OCI-LY3 (cell line): ENCODE data around the gene NTN3.

Experiments used
- H2AFZ ChIP-seq: fragments of 200-600, 300-600 bp; shearing (Covaris generic); 2 replicates; pipeline ENCODE4 v1.6.0; 2014; ENCODE audit warnings: antibody characterized with exemption, low read depth, low read length
- H3K27ac ChIP-seq: fragments of 200-600, 300-600 bp; sonication (generic); 2 replicates; pipeline ENCODE4 v1.5.1; 2014; ENCODE audit warnings: mild to moderate bottlenecking, low read length, moderate library complexity, mixed read lengths
- H3K27me3 ChIP-seq: fragments of 200-600, 300-600 bp; sonication (generic); 2 replicates; pipeline ENCODE4 v1.6.1; 2014; ENCODE audit warnings: low read depth, low read length, mixed read lengths
- H3K36me3 ChIP-seq: fragments of 200-600, 300-600 bp; sonication (generic); replicated peaks from 2 replicates; pipeline ENCODE3; 2014; ENCODE audit warnings: low read depth, low read length, mixed read lengths
- H3K4me1 ChIP-seq: fragments of 300-600, 200-600 bp; sonication (generic); 2 replicates; pipeline ENCODE4 v1.6.1; 2014; ENCODE audit warnings: low read length, mixed read lengths
- H3K4me2 ChIP-seq: fragments of 200-600, 300-600 bp; sonication (generic); 2 replicates; pipeline ENCODE4 v1.6.1; 2014; ENCODE audit warnings: low read length, mixed read lengths
- H3K4me3 ChIP-seq: fragments of 300-600, 200-600 bp; sonication (generic); 2 replicates; pipeline ENCODE4 v1.5.1; 2014; ENCODE audit warnings: antibody characterized with exemption, mild to moderate bottlenecking, low read length, moderate library complexity
- H3K79me2 ChIP-seq: fragments of 300-600, 200-600 bp; shearing (Covaris generic); 2 replicates; pipeline ENCODE4 v1.6.1; 2014; ENCODE audit warnings: mild to moderate bottlenecking, low read length, mixed read lengths
- H3K9ac ChIP-seq: fragments of 300-600, 200-600 bp; shearing (Covaris generic); 2 replicates; pipeline ENCODE4 v1.6.0; 2014; ENCODE audit warnings: mild to moderate bottlenecking, low read length, moderate library complexity
- H3K9me3 ChIP-seq: fragments of 200-600, 300-600 bp; shearing (Covaris generic); 2 replicates; pipeline ENCODE4 v1.6.1; 2014; ENCODE audit warnings: low read length, mixed read lengths; ENCODE audit not compliant: insufficient read depth
- H4K20me1 ChIP-seq: fragments of 200-600, 300-600 bp; sonication (generic); 2 replicates; pipeline ENCODE4 v1.6.1; 2016; ENCODE audit warnings: low read length, mixed read lengths; ENCODE audit not compliant: insufficient read depth
- EZH2phosphoT487 ChIP-seq: fragments of 200-600 bp; shearing (Covaris generic); IDR thresholded peaks from 2 replicates; pipeline ENCODE4 v1.6.1; 2018; ENCODE audit warnings: antibody characterized with exemption, mixed run types, low read depth
- TF ChIP-seq, protein P1 (sequence below): fragments of 200-600, 300-600 bp; sonication (generic); IDR thresholded peaks from 2 replicates; pipeline ENCODE4 v1.5.1; 2014; ENCODE audit warnings: antibody characterized with exemption, low read length, low read depth

Gene NTN3

DNA sequence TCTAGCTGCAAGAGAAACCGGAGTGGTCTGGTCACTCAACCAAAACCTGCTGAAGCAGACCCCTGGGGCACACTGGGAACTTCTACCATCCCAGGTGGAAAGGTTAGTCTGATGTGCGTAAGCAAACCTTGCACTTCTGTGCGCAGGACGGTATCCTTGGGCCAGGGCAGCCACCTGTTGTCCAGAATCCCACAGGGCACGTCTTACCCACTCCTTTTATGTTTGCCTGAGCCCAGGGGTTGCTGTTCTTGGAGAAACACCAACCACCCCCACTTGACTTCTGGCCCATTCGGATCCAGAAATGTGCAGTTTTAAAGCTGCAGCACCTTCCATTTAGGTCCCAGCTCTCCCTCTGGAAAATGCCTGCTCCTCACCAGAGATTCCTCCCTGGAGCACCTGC lies 22.5 kb downstream of the NTN3 start:
- Histone ChIP-seq H3K4me2 (no peak overlapping the region), H3K36me3 (no peaks in the 10 kb centered on the region), H3K9me3 (no peaks in the 10 kb centered on the region), H3K79me2 (no peaks in the 10 kb centered on the region), H3K27me3 (no peaks in the 10 kb centered on the region), H3K27ac (no peak overlapping the region), H3K9ac (no peak overlapping the region), H4K20me1 (no peaks in the 10 kb centered on the region), H3K4me1 (no peaks in the 10 kb centered on the region), H3K4me3 (no peak overlapping the region), H2AFZ (no peak overlapping the region)
- TF ChIP-seq, protein P1, sequence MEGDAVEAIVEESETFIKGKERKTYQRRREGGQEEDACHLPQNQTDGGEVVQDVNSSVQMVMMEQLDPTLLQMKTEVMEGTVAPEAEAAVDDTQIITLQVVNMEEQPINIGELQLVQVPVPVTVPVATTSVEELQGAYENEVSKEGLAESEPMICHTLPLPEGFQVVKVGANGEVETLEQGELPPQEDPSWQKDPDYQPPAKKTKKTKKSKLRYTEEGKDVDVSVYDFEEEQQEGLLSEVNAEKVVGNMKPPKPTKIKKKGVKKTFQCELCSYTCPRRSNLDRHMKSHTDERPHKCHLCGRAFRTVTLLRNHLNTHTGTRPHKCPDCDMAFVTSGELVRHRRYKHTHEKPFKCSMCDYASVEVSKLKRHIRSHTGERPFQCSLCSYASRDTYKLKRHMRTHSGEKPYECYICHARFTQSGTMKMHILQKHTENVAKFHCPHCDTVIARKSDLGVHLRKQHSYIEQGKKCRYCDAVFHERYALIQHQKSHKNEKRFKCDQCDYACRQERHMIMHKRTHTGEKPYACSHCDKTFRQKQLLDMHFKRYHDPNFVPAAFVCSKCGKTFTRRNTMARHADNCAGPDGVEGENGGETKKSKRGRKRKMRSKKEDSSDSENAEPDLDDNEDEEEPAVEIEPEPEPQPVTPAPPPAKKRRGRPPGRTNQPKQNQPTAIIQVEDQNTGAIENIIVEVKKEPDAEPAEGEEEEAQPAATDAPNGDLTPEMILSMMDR = no peak
- TF ChIP-seq EZH2phosphoT487 = no peak

DNA sequence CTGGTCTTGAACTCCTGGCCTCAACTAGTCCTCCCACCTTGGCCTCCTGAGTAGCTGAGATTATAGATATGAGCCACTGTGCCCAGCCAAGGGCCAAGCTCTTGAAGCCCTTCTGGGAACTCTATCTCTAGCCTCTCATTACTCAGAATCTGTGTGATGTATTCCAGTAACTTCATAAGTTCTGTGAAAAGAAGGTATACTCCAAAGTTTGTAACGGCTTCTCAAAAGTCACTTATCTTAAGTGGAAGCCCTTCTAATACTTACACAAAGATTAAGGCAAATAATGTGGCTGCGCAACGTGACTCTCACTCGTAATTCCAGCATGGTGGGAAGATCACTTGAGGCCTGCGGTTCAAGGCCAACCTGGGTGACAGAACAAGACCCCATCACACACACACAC lies 23.5 kb downstream of the NTN3 start:
- no peaks in the 10 kb centered on the region for H4K20me1 ChIP-seq
- no peaks in the 10 kb centered on the region for H3K4me1 ChIP-seq
- no peak overlapping the region for H3K4me3 ChIP-seq
- H3K9me3 ChIP-seq = no peaks in the 10 kb centered on the region
- no peaks in the 10 kb centered on the region for H3K79me2 ChIP-seq
- H3K27me3 ChIP-seq = no peaks in the 10 kb centered on the region
- H2AFZ ChIP-seq = no peak overlapping the region
- no peak overlapping the region for H3K9ac ChIP-seq
- H3K4me2 ChIP-seq = no peak overlapping the region
- no peak overlapping the region for H3K27ac ChIP-seq
- TF ChIP-seq, protein P1 = no peak
- TF ChIP-seq EZH2phosphoT487 = no peak
- H3K36me3 ChIP-seq = no peaks in the 10 kb centered on the region

DNA sequence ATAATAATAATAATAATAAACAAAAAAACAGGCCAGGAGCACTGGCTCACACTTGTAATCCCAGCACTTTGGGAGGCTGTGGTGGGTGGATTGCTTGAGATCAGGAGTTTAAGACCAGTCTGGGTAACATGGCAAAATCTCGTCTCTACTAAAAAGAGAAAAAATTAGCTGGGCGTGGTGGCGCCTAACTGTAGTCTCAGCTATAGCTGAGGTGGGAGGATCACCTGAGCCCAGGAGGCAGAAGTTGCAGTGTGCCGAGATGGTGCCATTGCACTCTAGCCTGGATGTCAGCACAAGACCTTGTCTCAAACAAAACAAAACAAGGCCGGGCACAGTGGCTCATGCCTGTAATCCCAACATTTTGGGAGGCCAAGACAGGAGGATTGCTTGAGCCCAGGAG lies 23.9 kb downstream of the NTN3 start:
- H2AFZ ChIP-seq = no peak overlapping the region
- no peaks in the 10 kb centered on the region for H3K4me1 ChIP-seq
- H3K27ac ChIP-seq = no peak overlapping the region
- no peak overlapping the region for H3K4me3 ChIP-seq
- H3K27me3 ChIP-seq = no peaks in the 10 kb centered on the region
- no peaks in the 10 kb centered on the region for H3K9me3 ChIP-seq
- H4K20me1 ChIP-seq = no peaks in the 10 kb centered on the region
- no peak overlapping the region for H3K9ac ChIP-seq
- no peak overlapping the region for H3K4me2 ChIP-seq
- no peak for TF ChIP-seq EZH2phosphoT487
- TF ChIP-seq, protein P1 = no peak
- H3K36me3 ChIP-seq = no peaks in the 10 kb centered on the region
- H3K79me2 ChIP-seq = no peaks in the 10 kb centered on the region

DNA sequence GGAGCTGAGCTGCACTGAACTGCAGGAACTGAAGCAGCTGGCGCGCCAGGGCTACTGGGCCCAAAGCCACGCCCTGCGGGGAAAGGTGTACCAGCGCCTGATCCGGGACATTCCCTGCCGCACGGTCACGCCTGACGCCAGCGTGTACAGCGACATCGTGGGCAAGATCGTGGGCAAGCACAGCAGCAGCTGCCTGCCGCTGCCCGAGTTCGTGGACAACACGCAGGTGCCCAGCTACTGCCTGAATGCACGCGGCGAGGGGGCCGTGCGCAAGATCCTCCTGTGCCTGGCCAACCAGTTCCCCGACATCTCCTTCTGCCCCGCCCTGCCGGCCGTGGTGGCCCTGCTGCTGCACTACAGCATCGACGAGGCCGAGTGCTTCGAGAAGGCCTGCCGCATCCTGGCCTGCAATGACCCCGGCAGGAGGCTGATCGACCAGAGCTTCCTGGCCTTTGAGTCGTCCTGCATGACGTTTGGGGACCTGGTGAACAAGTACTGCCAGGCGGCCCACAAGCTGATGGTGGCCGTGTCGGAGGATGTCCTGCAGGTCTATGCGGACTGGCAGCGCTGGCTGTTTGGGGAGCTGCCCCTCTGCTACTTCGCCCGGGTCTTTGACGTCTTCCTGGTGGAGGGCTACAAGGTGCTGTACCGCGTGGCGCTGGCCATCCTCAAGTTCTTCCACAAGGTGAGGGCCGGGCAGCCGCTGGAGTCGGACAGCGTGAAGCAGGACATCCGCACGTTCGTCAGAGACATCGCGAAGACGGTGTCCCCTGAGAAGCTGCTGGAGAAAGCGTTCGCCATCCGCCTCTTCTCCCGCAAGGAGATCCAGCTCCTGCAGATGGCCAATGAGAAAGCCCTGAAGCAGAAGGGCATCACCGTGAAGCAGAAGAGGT lies 25.4 kb downstream of the NTN3 start:
- Histone ChIP-seq H3K79me2 (no peaks in the 10 kb centered on the region), H3K4me3 (no peak overlapping the region), H2AFZ (no peak overlapping the region), H3K9ac (no peak overlapping the region), H3K9me3 (no peaks in the 10 kb centered on the region), H3K36me3 (no peaks in the 10 kb centered on the region), H4K20me1 (no peaks in the 10 kb centered on the region), H3K4me2 (no peak overlapping the region), H3K27ac (no peak overlapping the region), H3K27me3 (no peaks in the 10 kb centered on the region), H3K4me1 (peaks cover 6% of the 10 kb centered on the region)
- TF ChIP-seq, protein P1 = no peak
- no peak for TF ChIP-seq EZH2phosphoT487
